EH (cell line): ENCODE measurements around the gene CCDC73.

ENCODE experiments used
- DNase-seq: peaks from one replicate; pipeline ENCODE4 v3.0.0-alpha.2; 2015; ENCODE audit warnings: low read depth

The CCDC73 gene

GRCh38 chr11:32586576-32587190 lies 207.8 kb downstream of the CCDC73 start:
- peak; percentile 12 for DNase-seq

GRCh38 chr11:32584921-32585320 lies 209.5 kb downstream of the CCDC73 start:
- DNase-seq: peak; percentile 21

GRCh38 chr11:32583459-32584271 lies 210.8 kb downstream of the CCDC73 start, which contains the start of gene EIF3M:
TSS of gene EIF3M (plus strand) at chr11:32583831. CDS start at chr11:32583888, 57 bp downstream.
- DNase-seq: peak; percentile 95

- DNase-seq: no peak
Observed at GRCh38 chr11:32581556-32581955, 212.9 kb downstream of the CCDC73 start.

- DNase-seq: no peak
Observed at GRCh38 chr11:32580967-32581366, 213.5 kb downstream of the CCDC73 start.

- DNase-seq: no peak
Observed at GRCh38 chr11:32576456-32576855, 218.0 kb downstream of the CCDC73 start.

GRCh38 chr11:32575070-32575469 lies 219.4 kb downstream of the CCDC73 start:
- no peak for DNase-seq

GRCh38 chr11:32574421-32574820 lies 220.0 kb downstream of the CCDC73 start:
- no peak for DNase-seq

GRCh38 chr11:32573228-32573627 lies 221.2 kb downstream of the CCDC73 start:
- no peak for DNase-seq

- DNase-seq: no peak
Observed at GRCh38 chr11:32571039-32571438, 223.4 kb downstream of the CCDC73 start.

- DNase-seq: no peak
Observed at GRCh38 chr11:32569313-32569881, 225.1 kb downstream of the CCDC73 start.

- DNase-seq: no peak
Observed at GRCh38 chr11:32567154-32567553, 227.3 kb downstream of the CCDC73 start.

GRCh38 chr11:32566517-32566916 lies 227.9 kb downstream of the CCDC73 start:
- DNase-seq: no peak

GRCh38 chr11:32563600-32563959 lies 230.9 kb downstream of the CCDC73 start:
- DNase-seq: no peak

GRCh38 chr11:32562839-32563599 lies 231.4 kb downstream of the CCDC73 start:
- no peak for DNase-seq

- DNase-seq: no peak
Observed at GRCh38 chr11:32561835-32562234, 232.6 kb downstream of the CCDC73 start.

- DNase-seq: no peak
Observed at GRCh38 chr11:32555895-32556294, 238.6 kb downstream of the CCDC73 start.

- DNase-seq: no peak
Observed at GRCh38 chr11:32555091-32555490, 239.4 kb downstream of the CCDC73 start.
